ENCODE results near the gene ST6GALNAC5.

The ST6GALNAC5 gene

DNA sequence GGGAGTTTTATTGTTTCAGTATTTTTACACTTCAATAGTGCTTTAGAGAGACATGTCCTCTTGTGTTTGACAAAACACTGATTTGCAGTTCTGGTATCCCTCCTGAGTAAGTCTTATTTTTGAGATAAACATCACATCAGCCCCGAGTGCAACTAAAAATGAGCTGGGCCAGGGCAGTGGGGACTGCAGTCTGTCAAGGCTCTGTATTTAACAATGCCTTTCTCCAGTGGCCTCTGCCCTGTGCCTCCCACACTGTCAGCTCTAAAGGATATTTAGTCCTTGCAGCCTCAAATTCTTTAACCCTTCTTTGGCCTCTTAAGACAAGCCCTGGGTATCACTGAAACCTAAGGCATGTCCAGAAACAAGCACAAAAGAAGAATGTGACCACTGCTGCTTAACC lies 160.6 kb downstream of the ST6GALNAC5 start:
- no peak for TF ChIP-seq EGR1 (IDR thresholded peaks at IDR 0.05)
- no peak for TF ChIP-seq ZBTB7A (IDR thresholded peaks at IDR 0.05; ENCODE audit: low read depth)
- no peak for TF ChIP-seq TAF1 (IDR thresholded peaks at IDR 0.05; ENCODE audit: low read depth)

DNA sequence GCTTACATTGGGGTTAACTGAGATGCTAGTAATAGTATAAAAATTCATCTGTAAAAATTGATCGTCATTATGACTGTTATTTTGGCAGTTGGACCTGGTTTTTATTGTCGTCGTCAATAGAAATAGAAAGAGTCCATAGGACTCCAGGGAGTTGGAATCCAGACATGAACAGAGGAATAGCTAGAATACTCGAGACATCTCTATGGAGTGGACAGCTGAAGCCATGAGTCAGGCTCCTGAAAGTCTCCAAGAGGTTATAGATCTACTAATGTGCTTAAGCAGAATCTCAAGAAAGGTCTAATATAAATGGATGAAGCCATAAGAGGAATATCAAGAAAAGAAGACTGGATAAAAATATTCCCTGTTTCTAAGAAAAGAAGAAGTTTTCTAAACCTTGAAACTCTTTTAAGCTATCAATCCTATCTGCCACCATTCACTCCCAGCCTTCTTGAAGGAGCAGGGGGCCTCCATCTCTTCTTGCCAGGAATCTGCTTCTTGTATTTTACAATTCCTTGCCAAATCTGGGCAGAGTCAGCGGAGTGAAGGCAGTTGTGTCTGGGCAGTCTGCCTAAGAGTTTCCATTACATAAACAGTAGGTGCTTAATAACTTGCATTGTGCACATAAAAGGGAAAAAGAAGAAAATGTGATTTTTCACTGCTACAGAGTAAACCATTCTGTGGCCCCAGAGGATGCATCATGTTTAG lies 163.3 kb downstream of the ST6GALNAC5 start:
- TF ChIP-seq EP300 (IDR thresholded peaks at IDR 0.05; ENCODE audit: borderline replicate concordance) (no peak), TCF12 (IDR thresholded peaks at IDR 0.05; ENCODE audit: low read depth) (no peak), MAX (IDR thresholded peaks at IDR 0.05) (no peak), CREB1 (IDR thresholded peaks at IDR 0.05; ENCODE audit: low read depth) (no peak), TEAD4 (IDR thresholded peaks at IDR 0.05) (no peak), FOXM1 (IDR thresholded peaks at IDR 0.05; ENCODE audit: borderline replicate concordance, low read depth) (no peak), EGR1 (IDR thresholded peaks at IDR 0.05) (no peak), USF1 (IDR thresholded peaks at IDR 0.05) (no peak), NFIC (IDR thresholded peaks at IDR 0.05) (no peak), RAD21 (IDR thresholded peaks at IDR 0.05; ENCODE audit: low read depth) (no peak), TAF1 (IDR thresholded peaks at IDR 0.05; ENCODE audit: low read depth) (no peak), ZBTB7A (IDR thresholded peaks at IDR 0.05; ENCODE audit: low read depth) (no peak), CEBPB (IDR thresholded peaks at IDR 0.05) (no peak)
- TF ChIP-seq, protein P1, sequence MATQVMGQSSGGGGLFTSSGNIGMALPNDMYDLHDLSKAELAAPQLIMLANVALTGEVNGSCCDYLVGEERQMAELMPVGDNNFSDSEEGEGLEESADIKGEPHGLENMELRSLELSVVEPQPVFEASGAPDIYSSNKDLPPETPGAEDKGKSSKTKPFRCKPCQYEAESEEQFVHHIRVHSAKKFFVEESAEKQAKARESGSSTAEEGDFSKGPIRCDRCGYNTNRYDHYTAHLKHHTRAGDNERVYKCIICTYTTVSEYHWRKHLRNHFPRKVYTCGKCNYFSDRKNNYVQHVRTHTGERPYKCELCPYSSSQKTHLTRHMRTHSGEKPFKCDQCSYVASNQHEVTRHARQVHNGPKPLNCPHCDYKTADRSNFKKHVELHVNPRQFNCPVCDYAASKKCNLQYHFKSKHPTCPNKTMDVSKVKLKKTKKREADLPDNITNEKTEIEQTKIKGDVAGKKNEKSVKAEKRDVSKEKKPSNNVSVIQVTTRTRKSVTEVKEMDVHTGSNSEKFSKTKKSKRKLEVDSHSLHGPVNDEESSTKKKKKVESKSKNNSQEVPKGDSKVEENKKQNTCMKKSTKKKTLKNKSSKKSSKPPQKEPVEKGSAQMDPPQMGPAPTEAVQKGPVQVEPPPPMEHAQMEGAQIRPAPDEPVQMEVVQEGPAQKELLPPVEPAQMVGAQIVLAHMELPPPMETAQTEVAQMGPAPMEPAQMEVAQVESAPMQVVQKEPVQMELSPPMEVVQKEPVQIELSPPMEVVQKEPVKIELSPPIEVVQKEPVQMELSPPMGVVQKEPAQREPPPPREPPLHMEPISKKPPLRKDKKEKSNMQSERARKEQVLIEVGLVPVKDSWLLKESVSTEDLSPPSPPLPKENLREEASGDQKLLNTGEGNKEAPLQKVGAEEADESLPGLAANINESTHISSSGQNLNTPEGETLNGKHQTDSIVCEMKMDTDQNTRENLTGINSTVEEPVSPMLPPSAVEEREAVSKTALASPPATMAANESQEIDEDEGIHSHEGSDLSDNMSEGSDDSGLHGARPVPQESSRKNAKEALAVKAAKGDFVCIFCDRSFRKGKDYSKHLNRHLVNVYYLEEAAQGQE (IDR thresholded peaks at IDR 0.05; ENCODE audit: low read depth): no peak

- TF ChIP-seq RAD21 (IDR thresholded peaks at IDR 0.05; ENCODE audit: low read depth) (no peak), EGR1 (IDR thresholded peaks at IDR 0.05) (no peak), CEBPB (IDR thresholded peaks at IDR 0.05) (no peak), EP300 (IDR thresholded peaks at IDR 0.05; ENCODE audit: borderline replicate concordance) (no peak), ZBTB7A (IDR thresholded peaks at IDR 0.05; ENCODE audit: low read depth) (no peak), CREB1 (IDR thresholded peaks at IDR 0.05; ENCODE audit: low read depth) (no peak), TAF1 (IDR thresholded peaks at IDR 0.05; ENCODE audit: low read depth) (no peak), USF1 (IDR thresholded peaks at IDR 0.05) (no peak), TCF12 (IDR thresholded peaks at IDR 0.05; ENCODE audit: low read depth) (no peak), TEAD4 (IDR thresholded peaks at IDR 0.05) (no peak), MAX (IDR thresholded peaks at IDR 0.05) (no peak)
- TF ChIP-seq, protein P1 (IDR thresholded peaks at IDR 0.05; ENCODE audit: low read depth): no peak
These were observed 163.9 kb downstream of the ST6GALNAC5 start for GRCh38 chr1:77031106-77031662.

GRCh38 chr1:77036560-77036959 lies 169.3 kb downstream of the ST6GALNAC5 start:
- TF ChIP-seq, protein P1 (IDR thresholded peaks at IDR 0.05; ENCODE audit: low read depth): peak; percentile 91
- TF ChIP-seq ZBTB7A (IDR thresholded peaks at IDR 0.05; ENCODE audit: low read depth): no peak

DNA sequence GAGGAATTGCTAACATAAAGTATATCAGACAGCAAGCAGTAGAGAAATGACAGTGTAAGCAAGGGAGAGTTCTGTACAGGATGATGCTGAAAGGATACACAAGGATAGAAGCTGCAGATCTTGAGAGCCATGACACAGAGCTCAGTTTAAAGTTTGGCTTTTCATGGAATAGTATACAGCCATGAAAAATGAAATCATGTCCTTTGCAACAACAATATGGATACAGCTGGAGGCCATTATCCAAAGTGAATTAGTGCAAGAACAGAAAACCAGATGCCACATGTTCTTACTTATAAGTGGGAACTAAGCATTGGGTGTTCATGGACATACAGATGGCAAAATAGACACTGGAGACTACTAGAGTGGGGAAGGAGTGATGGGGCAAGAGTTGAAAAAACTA lies 169.8 kb downstream of the ST6GALNAC5 start:
- TF ChIP-seq FOXM1 (IDR thresholded peaks at IDR 0.05; ENCODE audit: borderline replicate concordance, low read depth): no peak
- no peak for TF ChIP-seq TAF1 (IDR thresholded peaks at IDR 0.05; ENCODE audit: low read depth)
- no peak for TF ChIP-seq TEAD4 (IDR thresholded peaks at IDR 0.05)
- no peak for TF ChIP-seq EGR1 (IDR thresholded peaks at IDR 0.05)
- TF ChIP-seq EP300 (IDR thresholded peaks at IDR 0.05; ENCODE audit: borderline replicate concordance): no peak
- TF ChIP-seq TCF12 (IDR thresholded peaks at IDR 0.05; ENCODE audit: low read depth): no peak
- TF ChIP-seq ZBTB7A (IDR thresholded peaks at IDR 0.05; ENCODE audit: low read depth): no peak
- no peak for TF ChIP-seq NFIC (IDR thresholded peaks at IDR 0.05)

All from Ishikawa (cell line).